ENCODE measurements around the gene SRMS.

DNA sequence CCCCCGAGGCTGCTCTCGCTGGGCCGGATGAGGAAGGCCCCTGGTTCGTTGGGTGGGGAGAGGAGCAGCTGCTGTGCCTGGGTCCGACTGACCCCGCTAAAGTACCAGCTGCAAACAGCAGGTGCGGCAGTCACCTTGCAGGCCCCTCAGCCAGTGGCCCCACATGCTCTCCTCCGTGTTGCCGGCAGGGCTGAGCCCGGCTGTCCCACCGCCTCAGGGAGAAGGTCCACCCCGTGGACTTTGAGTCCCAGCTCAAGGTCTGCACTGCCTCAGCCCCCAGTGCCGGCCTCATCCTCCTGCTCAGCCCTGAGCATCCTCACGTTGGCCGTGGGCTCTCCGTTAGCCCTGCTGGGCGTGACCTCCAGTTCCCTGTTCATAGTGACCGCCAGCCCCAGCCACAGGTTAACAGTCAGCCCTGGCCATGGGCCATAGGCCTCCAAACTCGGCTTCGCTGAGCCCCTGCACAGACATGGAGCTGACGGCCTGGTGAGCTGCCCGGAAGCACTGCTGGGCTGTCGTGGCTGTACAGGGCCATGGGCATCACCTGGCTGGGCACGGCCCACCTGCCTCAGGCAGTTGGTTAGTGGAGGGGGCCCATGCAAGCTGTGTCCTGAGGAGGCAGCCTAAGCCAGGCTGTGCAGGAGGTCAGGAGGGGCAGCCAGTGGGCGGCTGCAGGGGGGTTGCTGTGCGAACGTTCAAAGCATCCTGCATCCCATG, 3.1 kb downstream of the SRMS start:
- no peak for TF ChIP-seq POLR2A (IDR thresholded peaks at IDR 0.05; ENCODE audit: low read length)
- no peak for TF ChIP-seq GATA1 (IDR thresholded peaks at IDR 0.05; ENCODE audit: low read depth, low read length)

All from erythroblast (primary cell).